Neural progenitor cell (in vitro differentiated cells): ENCODE measurements around the gene MCRS1. TPM values are rescaled to one million over a fixed set of nuclear protein-coding genes. Genes with fewer than 3 reads are reported as not detected.

ENCODE experiments used
- DNase-seq: peaks from one replicate; pipeline ENCODE4 v3.0.0-alpha.2; 2016; ENCODE audit warnings: low spot score
- H2AFZ ChIP-seq: fragments of 200-600 bp; sonication (generic); replicated peaks from 2 replicates; pipeline ENCODE4 v1.6.1; 2016; ENCODE audit warnings: antibody characterized with exemption
- H3F3A ChIP-seq: fragments of 200-600 bp; sonication (generic); 2 replicates; pipeline ENCODE4 v1.6.1; 2016; ENCODE audit warnings: antibody characterized with exemption, low read depth
- H3K27ac ChIP-seq: fragments of 200-600 bp; sonication (generic); 2 replicates; pipeline ENCODE4 v1.5.1; 2016; ENCODE audit warnings: mild to moderate bottlenecking
- H3K27me3 ChIP-seq: fragments of 200-600 bp; sonication (generic); 2 replicates; pipeline ENCODE4 v1.6.1; 2016; ENCODE audit warnings: mild to moderate bottlenecking, moderate library complexity
- H3K36me3 ChIP-seq: fragments of 200-600 bp; sonication (generic); 2 replicates; pipeline ENCODE4 v1.5.1; 2016
- H3K4me1 ChIP-seq: fragments of 200-600 bp; sonication (generic); 2 replicates; pipeline ENCODE4 v1.6.1; 2016; ENCODE audit warnings: mixed run types
- H3K4me2 ChIP-seq: fragments of 200-600 bp; sonication (generic); 2 replicates; pipeline ENCODE4 v1.6.1; 2016
- H3K4me3 ChIP-seq: fragments of 200-600 bp; sonication (generic); 2 replicates; pipeline ENCODE4 v1.5.1; 2016
- H3K79me2 ChIP-seq: fragments of 200-600 bp; sonication (generic); 2 replicates; pipeline ENCODE4 v1.6.1; 2016; ENCODE audit warnings: low read depth
- H3K9ac ChIP-seq: fragments of 200-600 bp; sonication (generic); 2 replicates; pipeline ENCODE4 v1.6.1; 2016
- H3K9me3 ChIP-seq: fragments of 200-600 bp; sonication (generic); 2 replicates; pipeline ENCODE4 v1.5.1; 2016; ENCODE audit warnings: low read depth
- H4K20me1 ChIP-seq: fragments of 200-600 bp; sonication (generic); 2 replicates; pipeline ENCODE4 v1.6.1; 2016; ENCODE audit warnings: low read depth
- H3K27ac Mint-ChIP-seq: 3 replicates; pipeline ENCODE4 v1.8.0; 2021; ENCODE audit warnings: mixed read lengths
- H3K27me3 Mint-ChIP-seq: 2 replicates; pipeline ENCODE4 v1.8.0; 2022; ENCODE audit warnings: low read depth, mild to moderate bottlenecking, inconsistent platforms, moderate library complexity, mixed read lengths; ENCODE audit not compliant: insufficient read depth
- H3K36me3 Mint-ChIP-seq: 3 replicates; pipeline ENCODE4 v1.8.0; 2021; ENCODE audit warnings: mixed read lengths
- H3K4me1 Mint-ChIP-seq: 3 replicates; pipeline ENCODE4 v1.8.0; 2021; ENCODE audit warnings: mixed read lengths
- H3K4me3 Mint-ChIP-seq: 3 replicates; pipeline ENCODE4 v1.8.0; 2021; ENCODE audit warnings: mild to moderate bottlenecking, moderate library complexity, mixed read lengths
- H3K9me3 Mint-ChIP-seq: 3 replicates; pipeline ENCODE4 v1.8.0; 2020; ENCODE audit warnings: mixed read lengths
- CTCF ChIP-seq: fragments of 200-600 bp; sonication (generic); IDR thresholded peaks from 2 replicates; pipeline ENCODE4 v1.5.1; 2017; ENCODE audit warnings: antibody characterized with exemption, mild to moderate bottlenecking
- EZH2 ChIP-seq: fragments of 200-600 bp; sonication (generic); IDR thresholded peaks from 2 replicates; pipeline ENCODE4 v1.6.1; 2017; ENCODE audit warnings: antibody characterized with exemption, mild to moderate bottlenecking, moderate library complexity
- EZH2phosphoT487 ChIP-seq: fragments of 200-600 bp; sonication (generic); IDR thresholded peaks from 2 replicates; pipeline ENCODE4 v1.6.1; 2017; ENCODE audit warnings: antibody characterized with exemption
- total RNA-seq: library from RNA; depleted of rRNA; stranded (reverse); fragments of >200 nt; gene quantifications from 2 replicates; pipeline ENCODE4 v1.2.3, GENCODE V29; 2015; ENCODE audit warnings: low replicate concordance

MCRS1 gene
- total RNA-seq, 1 donor from 2014 or later: 62.4 TPM

GRCh38 chr12:49541911-49542505 lies 25.9 kb downstream of the MCRS1 start:
- H3K4me1 Mint-ChIP-seq: peaks cover 35% of the 10 kb centered on the region
- H3K4me1 ChIP-seq: peaks cover 13% of the 10 kb centered on the region

GRCh38 chr12:49541140-49541861 lies 26.6 kb downstream of the MCRS1 start:
- H2AFZ ChIP-seq: no peak overlapping the region
- H3F3A ChIP-seq: peaks cover 22% of the 10 kb centered on the region
- H3K4me3 ChIP-seq: no peak overlapping the region
- H3K79me2 ChIP-seq: no peaks in the 10 kb centered on the region
- H3K9me3 Mint-ChIP-seq: peaks cover 2% of the 10 kb centered on the region
- H3K27ac Mint-ChIP-seq: no peak overlapping the region
- H3K36me3 ChIP-seq: no peaks in the 10 kb centered on the region
- H3K4me1 ChIP-seq: peaks cover 13% of the 10 kb centered on the region
- no peak for DNase-seq
- no peak overlapping the region for H3K9ac ChIP-seq
- TF ChIP-seq EZH2phosphoT487: no peak
- no peak for TF ChIP-seq EZH2
- TF ChIP-seq CTCF: no peak
- no peak overlapping the region for H3K4me3 Mint-ChIP-seq
- no peak overlapping the region for H3K27ac ChIP-seq
- H3K36me3 Mint-ChIP-seq: peaks cover 2% of the 10 kb centered on the region
- peaks cover 22% of the 10 kb centered on the region for H4K20me1 ChIP-seq
- H3K4me2 ChIP-seq: no peak overlapping the region
- H3K27me3 Mint-ChIP-seq: peaks cover 64% of the 10 kb centered on the region
- peaks cover 100% of the 10 kb centered on the region for H3K27me3 ChIP-seq
- no peaks in the 10 kb centered on the region for H3K9me3 ChIP-seq
- peaks cover 39% of the 10 kb centered on the region for H3K4me1 Mint-ChIP-seq

More at GRCh38 chr12:49541911-49542505, 25.9 kb downstream of the MCRS1 start:
- no peak overlapping the region for H3K27ac ChIP-seq
- Mint-ChIP-seq H3K27ac (peak overlapping the region; percentile 19), H3K9me3 (peaks cover 2% of the 10 kb centered on the region), H3K4me3 (peak overlapping the region; percentile 25), H3K27me3 (peaks cover 57% of the 10 kb centered on the region), H3K36me3 (peaks cover 2% of the 10 kb centered on the region)
- H3K4me3 ChIP-seq: no peak overlapping the region
- H3K79me2 ChIP-seq: no peaks in the 10 kb centered on the region
- no peaks in the 10 kb centered on the region for H3K36me3 ChIP-seq
- no peak overlapping the region for H2AFZ ChIP-seq
- H3F3A ChIP-seq: peaks cover 22% of the 10 kb centered on the region
- H4K20me1 ChIP-seq: peaks cover 22% of the 10 kb centered on the region
- no peak for TF ChIP-seq EZH2phosphoT487
- TF ChIP-seq CTCF: no peak
- no peak for TF ChIP-seq EZH2
- H3K9ac ChIP-seq: no peak overlapping the region
- DNase-seq: no peak
- H3K27me3 ChIP-seq: peaks cover 100% of the 10 kb centered on the region
- H3K4me2 ChIP-seq: no peak overlapping the region
- no peaks in the 10 kb centered on the region for H3K9me3 ChIP-seq

- H3K27me3 ChIP-seq: peaks cover 100% of the 10 kb centered on the region
- Mint-ChIP-seq H3K27ac (no peak overlapping the region), H3K4me1 (peaks cover 33% of the 10 kb centered on the region), H3K27me3 (peaks cover 63% of the 10 kb centered on the region), H3K36me3 (peaks cover 2% of the 10 kb centered on the region), H3K9me3 (peaks cover 2% of the 10 kb centered on the region), H3K4me3 (peak overlapping the region; percentile 48)
- no peaks in the 10 kb centered on the region for H3K79me2 ChIP-seq
- H3K9ac ChIP-seq: no peak overlapping the region
- no peak for TF ChIP-seq CTCF
- no peak for TF ChIP-seq EZH2phosphoT487
- peaks cover 13% of the 10 kb centered on the region for H3K4me1 ChIP-seq
- no peak overlapping the region for H3K4me2 ChIP-seq
- H3K4me3 ChIP-seq: no peak overlapping the region
- peaks cover 22% of the 10 kb centered on the region for H3F3A ChIP-seq
- no peak overlapping the region for H3K27ac ChIP-seq
- no peak for DNase-seq
- no peaks in the 10 kb centered on the region for H3K9me3 ChIP-seq
- peaks cover 22% of the 10 kb centered on the region for H4K20me1 ChIP-seq
- no peak overlapping the region for H2AFZ ChIP-seq
- no peaks in the 10 kb centered on the region for H3K36me3 ChIP-seq
Observed at GRCh38 chr12:49540229-49541139, 27.5 kb downstream of the MCRS1 start.
